OCI-LY1 (cell line): ENCODE measurements around the gene AGAP1.

Source experiments
- EZH2 ChIP-seq: fragments of 200-600 bp; sonication (generic), shearing (Covaris generic); IDR thresholded peaks from 2 replicates; pipeline ENCODE4 v1.8.0; 2017; ENCODE audit warnings: borderline replicate concordance, mixed run types, mild to moderate bottlenecking, antibody characterized with exemption, low read length, moderate library complexity, mixed read lengths
- TF ChIP-seq, protein P1 (sequence below): fragments of 200-600 bp; sonication (generic), shearing (Covaris generic); IDR thresholded peaks from 2 replicates; pipeline ENCODE4 v1.5.1; 2017; ENCODE audit warnings: mild to moderate bottlenecking, antibody characterized with exemption, low read length, moderate library complexity, mixed read lengths

DNA sequence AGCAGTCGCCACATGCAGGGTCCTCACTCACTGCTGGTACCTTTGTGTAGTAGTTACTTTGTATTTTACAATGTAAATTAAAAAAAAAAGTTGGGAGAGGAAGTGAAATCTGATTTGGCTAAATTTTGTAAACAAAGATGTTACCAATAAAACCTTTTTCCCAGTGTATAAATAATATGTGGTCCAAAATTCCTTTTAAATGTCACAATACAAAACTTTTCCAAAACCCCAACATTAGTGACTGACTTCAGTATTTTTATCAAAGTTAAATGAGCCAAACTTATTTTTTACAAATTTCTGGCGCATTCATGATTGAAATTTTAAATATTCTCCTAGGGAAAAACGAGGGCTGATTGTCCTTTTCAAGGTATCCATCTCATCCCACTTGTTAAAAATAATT lies 239.9 kb downstream of the AGAP1 start:
- TF ChIP-seq, protein P1, sequence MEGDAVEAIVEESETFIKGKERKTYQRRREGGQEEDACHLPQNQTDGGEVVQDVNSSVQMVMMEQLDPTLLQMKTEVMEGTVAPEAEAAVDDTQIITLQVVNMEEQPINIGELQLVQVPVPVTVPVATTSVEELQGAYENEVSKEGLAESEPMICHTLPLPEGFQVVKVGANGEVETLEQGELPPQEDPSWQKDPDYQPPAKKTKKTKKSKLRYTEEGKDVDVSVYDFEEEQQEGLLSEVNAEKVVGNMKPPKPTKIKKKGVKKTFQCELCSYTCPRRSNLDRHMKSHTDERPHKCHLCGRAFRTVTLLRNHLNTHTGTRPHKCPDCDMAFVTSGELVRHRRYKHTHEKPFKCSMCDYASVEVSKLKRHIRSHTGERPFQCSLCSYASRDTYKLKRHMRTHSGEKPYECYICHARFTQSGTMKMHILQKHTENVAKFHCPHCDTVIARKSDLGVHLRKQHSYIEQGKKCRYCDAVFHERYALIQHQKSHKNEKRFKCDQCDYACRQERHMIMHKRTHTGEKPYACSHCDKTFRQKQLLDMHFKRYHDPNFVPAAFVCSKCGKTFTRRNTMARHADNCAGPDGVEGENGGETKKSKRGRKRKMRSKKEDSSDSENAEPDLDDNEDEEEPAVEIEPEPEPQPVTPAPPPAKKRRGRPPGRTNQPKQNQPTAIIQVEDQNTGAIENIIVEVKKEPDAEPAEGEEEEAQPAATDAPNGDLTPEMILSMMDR, result no peak
- no peak for TF ChIP-seq EZH2
